Activated T-cell treated with anti-CD3 and anti-CD28 coated beads for 48 hours (primary cell): Measurements from ENCODE around the gene OMP.

Experiments used
- DNase-seq: peaks from one replicate; pipeline ENCODE4 v3.0.0-alpha.2; 2020; ENCODE audit warnings: low read depth

OMP gene

DNA sequence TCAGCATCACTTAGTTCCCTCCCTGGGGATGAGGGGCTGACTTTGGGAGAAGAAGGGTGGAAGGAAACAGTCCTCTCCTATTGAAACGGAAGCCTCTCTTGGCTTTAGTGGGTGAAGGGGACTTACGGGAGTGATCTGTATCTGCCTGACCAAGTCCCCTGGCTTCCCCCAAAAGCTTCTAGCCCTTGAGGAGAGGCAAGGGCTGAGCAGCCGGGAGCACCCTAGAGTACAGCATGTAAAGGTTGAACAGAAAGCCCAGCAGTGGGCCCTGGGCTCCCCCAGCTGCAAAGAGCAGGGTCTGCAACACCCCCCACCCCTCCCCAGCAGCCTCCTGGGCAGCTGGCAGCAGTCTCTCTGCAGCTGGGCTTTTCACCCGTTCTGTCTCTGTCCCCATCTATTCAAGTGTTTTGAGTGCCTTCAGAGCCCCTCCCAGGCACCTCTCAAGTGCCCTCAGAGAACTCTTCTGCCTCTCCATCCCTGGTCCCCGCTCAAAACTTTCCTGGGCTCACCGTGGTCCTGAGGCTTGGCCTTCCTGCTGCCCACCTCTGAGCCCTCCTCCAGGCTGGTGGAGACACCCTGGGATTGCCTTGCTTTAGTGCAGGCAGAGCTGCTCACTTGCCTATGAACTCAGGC lies 33.2 kb upstream of the OMP start:
- DNase-seq, result no peak

DNA sequence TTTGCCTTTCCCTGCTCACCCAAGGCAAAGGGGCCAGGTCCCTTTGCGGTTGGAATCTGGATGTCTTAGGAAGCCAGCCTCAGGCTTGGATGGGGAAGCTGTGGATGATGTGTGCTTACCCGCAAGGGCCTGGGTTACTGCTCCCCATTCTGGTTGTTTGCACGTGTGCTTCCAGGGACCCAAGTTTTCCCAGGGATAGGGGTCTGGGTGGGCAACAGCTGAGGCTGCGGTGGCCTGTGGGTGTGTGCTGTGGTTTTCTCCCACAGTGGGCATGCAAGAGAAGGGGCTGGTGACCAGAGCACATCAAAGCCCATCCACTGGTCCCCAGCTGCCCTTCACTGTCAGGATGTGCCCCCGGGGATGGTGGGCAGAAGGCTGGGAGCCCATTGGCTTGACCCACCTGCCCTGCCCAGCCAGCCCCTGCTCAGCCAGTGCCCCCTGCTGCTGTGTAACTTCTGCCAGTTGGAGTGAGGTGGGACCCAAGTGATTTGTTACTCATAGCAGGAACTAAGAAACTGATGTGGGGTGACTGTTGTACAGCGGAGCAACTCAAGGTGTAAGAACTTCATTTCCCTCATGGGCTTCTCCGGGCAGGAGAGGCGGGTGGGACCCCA lies 32.6 kb upstream of the OMP start:
- no peak for DNase-seq

GRCh38 chr11:77071077-77071476 lies 31.6 kb upstream of the OMP start:
- no peak for DNase-seq

DNA sequence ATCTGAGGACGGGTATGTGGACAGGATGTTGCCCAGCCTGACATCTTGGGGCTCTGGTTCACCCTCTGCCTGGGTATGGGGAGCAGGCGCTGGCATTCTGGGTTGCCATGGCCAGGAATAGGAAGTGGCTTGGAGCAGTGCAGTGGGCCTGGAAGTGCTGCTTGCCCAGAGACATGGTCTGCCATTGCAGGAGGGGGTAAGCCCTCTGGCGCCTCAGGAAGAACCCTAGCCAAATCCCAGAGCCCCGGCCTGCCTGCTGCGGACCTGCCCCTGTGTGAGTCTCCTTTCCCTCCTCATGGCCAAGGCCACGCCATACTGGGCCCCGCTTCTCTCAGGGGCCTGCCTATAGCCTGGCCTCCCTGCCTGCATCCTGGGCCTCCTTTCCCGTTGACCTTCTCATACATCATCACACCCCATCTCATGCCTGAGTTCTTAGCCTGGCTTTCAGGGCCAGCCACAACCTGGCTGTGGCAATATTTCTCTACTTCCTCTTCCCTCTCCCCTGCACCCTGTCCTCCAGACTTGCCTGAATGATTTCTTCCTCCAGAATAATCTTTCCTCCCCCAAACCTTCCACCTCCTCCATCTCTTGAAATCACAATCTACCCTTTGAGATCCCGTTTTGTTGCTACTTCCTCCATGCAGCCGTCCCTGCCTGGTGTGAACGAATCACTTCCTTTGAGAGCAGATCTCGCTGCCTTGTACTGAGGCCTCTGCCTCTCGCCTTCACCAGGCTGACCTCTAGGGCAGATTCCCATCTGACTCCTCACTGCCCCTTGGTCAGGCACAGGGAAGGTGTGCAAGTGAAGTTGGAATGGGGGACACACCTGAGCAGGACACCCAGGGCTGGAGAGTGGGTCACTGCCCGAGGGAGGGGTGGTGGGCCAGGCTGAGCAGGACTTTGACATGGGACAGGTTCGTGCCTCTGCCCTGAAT lies 30.7 kb upstream of the OMP start:
- no peak for DNase-seq

DNA sequence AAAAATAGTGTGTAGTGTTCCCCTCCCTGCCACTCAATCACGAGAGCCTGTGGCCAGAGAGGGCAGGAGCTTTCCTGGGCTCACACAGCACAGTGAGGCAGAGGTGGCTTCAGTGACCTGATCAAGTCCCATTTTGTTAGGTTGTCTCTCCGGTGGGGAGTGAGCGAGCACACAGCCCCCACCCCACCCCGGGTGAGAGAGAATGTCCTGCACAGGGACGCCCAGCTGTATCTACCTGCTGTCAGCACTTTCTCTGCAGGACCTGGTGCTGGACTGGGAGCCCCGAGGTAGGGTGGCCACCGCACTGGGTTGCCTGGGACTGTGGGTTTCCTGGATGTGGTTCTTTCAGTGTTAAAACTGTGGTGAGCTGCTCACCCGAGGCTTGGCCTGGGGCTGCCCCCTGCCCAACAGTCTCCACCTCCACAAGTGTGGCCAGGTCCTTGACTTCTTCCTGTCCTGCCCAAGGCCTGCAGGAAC lies 29.8 kb upstream of the OMP start:
- no peak for DNase-seq

DNA sequence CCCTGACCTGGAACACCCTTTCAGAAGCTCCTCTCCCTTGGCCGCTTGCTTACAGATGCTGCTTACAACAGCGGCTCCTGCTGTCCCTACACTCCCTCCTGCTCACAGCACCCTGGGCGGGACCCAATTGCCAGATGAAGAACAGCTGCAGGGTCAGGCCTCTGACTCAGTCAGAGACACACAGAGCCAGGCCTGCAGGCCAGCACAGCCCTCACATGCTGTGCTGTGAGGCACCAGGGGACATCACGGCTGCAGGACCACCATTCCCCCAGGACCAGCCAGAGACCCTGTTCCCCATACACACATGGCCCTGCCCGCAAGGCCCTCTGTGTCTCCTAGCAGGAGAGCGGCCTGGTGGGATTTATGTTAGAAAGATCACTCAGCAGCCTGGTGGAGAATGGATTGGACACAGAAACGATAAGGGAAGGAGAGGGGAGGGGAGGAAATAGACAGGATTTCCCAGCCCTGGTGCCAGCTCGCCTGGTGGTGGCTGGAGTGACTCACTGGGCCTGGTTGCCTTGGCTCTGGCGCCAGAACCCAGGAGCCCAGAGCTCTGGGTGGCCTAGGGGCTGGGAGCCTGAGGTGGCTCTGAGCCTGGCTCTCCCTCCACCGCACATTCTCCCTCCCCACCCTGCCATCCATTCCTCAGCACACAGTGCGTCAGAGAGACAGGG lies 29.2 kb upstream of the OMP start:
- DNase-seq, result no peak

- no peak for DNase-seq
These were observed 28.4 kb upstream of the OMP start for GRCh38 chr11:77074205-77074604.

DNA sequence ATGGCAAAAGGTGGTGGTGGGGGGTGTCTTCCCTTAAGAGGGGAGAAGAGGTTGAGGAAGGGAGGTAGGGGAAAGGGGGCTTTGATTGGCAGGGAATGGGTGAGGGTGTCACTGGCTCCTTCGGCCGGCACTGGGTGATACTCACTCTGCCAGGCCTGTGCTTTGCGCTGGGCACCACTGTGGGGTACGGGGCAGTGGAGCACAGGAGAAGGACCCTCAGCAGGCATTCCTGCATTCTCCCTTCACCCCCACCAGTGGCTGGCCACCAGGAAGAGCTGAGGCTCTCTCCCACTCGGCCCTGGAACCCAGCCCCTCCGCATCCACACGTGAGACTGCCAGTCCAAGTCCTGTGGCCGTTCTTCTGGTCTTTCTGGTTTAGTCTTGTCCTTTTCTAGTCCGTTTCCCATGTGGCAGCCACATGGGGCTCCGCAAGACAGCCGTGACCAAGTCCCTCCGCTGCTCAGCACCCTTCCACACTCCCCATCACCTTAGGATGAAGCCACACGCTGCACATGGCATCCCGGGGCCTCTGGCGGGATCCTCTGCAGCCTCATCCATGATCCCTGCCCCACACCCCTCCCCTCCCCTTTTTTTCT lies 27.9 kb upstream of the OMP start:
- no peak for DNase-seq

DNA sequence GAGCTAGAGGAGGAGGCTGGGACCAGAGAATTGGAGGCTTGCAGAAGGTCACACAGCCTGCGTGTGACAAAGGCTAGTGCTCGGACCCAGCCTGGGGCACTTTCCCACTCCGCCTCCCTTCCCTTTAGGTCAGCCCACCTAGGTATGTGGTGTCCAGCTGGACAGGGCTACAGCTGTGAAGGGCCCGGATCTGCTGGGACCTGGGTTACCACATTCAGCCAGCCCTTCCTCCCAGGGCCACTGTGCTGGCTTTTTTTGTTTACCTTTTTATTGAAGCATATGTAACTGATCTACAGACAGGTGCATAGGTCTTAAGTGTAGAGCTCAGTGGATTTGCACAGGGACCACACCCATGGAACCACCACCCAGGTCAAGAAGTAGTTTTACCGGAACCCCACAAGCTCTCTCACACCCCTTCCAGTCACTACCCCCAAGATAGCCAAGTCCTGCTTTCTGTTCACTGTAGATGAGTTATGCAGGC lies 27.2 kb upstream of the OMP start:
- no peak for DNase-seq

DNA sequence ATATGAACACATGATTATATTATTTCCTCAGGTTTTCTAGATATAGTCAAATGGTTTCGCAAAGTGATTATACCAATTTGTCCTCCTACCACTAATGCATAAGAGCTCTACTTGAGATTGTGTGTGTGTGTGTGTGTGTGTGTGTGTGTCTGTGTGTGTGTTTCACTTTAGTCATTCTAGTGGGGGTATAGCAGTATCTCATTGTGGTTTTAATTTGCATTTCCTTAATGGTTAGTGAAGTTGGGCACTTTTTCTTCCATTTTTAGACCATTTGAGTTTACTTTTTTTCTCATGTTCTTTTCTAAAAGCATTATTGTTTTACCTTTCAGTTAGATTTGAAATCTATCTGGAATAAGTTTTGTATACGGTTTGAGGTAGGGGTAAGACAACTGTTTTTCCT lies 23.0 kb upstream of the OMP start:
- no peak for DNase-seq

DNA sequence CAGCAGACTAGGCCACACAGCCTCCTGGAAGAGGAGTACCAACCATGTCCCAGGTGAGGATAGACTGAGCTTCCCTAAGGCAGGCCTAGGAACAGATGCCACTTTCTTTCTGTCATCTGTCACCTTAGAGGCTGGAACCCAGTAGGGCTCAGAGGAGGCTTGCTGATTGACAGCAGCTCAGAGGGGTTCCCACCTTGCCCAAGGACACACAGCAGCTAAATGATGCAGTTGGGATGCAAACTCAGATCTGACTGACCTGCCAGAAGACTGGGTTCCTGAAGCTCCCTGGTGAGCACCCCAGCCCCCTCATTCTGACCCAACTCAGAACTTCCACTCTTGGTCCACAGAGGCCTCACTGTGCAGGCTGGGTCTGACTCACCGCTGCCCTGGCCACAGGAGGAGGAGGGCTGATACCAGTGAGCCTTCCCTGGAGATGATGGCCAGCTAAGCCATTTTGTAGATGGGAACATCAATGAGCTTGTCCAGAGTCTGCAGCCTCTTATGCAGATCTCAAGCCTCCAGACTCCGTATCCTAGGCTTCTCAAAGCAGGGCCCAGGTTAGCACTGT lies 21.9 kb upstream of the OMP start:
- DNase-seq, result no peak

DNA sequence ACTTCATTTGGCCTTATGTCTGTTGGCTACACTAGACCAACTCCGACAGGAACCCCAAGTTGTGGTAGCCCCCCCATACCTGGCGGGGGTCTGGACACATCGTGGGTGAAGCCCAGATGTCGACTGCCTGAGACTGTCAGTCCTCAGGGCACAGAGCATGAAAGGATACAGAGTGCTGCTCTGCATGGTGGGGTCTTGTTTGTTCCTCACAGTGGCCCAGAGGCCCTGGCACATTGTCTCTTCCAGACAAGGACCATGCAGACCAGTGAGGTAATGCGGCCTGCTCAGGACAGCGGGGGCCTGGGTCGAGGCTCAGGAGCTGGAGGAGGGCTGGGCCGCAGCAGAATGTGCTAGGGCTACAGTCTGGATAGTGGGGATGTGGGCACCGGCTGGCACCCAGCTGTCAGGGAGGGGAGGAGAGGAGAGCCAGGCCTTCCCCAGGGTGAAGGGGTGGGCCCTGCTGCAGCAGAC lies 21.2 kb upstream of the OMP start:
- no peak for DNase-seq

DNA sequence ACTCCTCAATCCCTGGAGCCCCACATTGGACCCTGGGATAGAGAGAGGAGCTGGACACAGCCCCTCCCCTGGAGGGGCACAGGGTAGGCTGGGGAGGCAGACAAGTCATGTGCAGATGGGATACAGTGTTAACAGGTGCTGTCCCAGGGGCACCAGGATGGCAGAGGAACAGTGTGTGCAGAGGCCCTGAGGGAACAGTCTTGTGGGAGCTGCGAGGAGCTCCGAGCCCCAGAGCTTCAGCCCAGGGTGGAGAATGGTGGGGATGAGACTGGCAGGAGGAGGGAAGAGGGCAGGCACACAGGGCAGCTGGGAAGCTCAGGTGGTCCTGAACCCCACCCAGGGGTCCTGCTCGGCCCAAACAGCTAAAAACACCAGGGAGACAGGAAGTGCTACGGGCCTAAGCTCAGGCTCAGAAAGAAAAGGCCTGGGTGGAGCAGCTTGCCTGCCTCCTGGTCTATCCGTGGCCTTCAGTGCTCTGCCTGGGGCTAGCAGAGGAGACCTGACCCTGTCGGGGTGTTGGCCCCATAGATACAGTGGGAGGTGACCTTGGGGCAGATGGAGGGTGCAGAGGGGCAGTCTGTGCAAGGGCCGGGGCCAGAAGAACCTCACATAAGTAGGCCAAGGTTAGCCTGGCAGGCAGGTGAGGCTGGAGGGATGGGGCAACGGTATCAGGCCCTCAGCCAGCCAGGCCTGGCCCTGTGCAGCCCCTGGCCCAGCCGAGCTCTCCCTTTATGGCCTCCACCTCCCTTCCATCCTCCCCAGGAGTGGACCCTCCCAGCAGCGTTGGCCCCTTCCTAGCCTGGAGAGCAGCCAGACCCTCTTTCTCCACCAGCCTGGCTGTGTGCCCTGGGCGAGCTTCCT lies 20.4 kb upstream of the OMP start:
- DNase-seq, result no peak

- peak; percentile 34 for DNase-seq
These were observed 19.6 kb upstream of the OMP start for GRCh38 chr11:77082838-77083565.

DNA sequence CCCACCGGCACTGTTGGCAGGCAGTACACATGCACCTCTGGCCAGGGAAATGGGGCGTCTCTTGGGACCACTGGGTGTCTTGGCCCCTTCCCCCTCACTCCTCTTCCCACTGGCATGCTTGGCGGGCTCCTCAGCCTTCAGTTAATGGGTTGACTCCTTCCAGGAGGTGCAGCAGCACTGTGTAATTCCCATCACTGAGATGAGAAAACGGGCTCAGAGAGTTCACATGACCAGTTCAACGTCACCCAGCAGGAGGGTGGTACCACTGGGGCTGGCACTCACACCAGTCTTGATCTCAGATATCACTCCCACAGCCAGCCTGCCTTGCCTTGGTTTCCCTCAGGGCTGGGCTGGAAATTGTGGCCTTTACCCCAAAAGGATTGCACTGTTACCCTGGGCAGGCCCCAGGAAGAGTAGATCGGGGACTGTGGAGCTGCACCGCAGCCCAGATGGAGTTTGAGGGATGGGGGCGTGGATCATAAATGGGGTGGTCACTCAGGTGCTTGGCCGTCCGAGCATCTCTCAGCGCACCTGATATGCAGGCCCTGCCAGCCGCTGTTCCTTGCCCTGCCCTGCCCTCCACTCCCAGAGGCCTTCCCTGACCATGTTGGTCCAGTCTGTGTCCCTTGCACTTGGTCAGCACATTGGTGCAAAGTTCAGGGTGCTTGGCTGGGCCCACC lies 18.9 kb upstream of the OMP start:
- DNase-seq, result no peak

DNA sequence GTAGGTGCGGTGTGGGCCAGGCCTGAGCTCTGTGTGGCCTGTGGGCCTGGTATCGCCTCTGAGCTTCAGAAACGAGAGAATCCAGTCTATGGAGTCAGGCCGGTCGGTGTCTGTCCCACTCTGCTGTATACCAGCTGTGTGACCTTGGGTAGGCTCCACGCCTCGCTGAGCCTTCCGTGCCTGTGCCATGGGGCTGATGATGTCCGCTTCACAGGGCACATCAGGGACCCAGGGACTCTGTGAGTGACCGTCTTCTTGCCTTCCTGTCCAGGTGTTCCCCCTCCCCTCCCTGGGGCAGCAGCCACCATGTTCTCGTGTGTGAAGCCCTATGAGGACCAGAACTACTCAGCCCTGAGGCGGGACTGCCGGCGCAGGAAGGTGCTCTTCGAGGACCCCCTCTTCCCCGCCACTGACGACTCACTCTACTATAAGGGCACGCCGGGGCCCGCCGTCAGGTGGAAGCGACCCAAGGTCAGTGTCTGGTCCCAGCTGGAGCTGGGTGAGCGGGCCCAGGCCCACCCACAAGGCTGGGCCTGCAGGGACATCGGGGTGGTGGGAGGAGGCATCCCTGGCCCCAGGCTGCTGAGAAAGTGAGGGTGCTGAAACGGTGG lies 18.0 kb upstream of the OMP start:
- DNase-seq, result no peak

DNA sequence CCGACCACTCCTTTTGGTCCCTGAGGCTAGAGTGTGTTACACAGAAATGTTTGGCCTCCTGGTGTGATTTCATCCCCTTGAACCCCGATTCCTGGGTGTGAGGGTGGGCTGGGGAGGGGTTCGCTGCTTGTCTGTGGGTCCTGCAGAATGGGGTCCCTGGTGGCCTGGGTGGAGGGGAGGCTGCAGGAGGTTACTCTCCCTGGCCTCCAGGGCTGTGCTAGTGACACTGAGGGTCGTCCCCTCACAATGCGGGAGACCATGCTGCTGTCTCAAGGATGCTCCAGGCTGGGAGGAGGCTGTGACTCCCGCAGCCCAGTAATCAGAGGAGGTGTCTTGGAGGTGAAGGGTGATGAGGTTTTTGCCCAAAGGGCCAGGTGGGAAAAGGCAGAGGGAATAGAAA lies 17.0 kb upstream of the OMP start:
- DNase-seq, result no peak
